IPS-18c (cell line): ENCODE measurements around the gene IL36RN.
"Not testable (repeated sequence)": the region's sequence is repeated elsewhere in the genome, so short reads cannot be mapped to it uniquely, and the experiment has no call there.

Experiments used
- H3K4me3 ChIP-seq: 2 replicates; pipeline ENCODE4 v1.7.0; 2013; ENCODE audit warnings: low read depth, mild to moderate bottlenecking, low read length, moderate library complexity; ENCODE audit not compliant: insufficient read depth
- H3K9me3 ChIP-seq: one replicate; pipeline ENCODE4 v1.6.1; 2013; ENCODE audit warnings: mild to moderate bottlenecking, low read length, moderate library complexity; ENCODE audit not compliant: control insufficient read depth, insufficient read depth

Gene IL36RN

DNA sequence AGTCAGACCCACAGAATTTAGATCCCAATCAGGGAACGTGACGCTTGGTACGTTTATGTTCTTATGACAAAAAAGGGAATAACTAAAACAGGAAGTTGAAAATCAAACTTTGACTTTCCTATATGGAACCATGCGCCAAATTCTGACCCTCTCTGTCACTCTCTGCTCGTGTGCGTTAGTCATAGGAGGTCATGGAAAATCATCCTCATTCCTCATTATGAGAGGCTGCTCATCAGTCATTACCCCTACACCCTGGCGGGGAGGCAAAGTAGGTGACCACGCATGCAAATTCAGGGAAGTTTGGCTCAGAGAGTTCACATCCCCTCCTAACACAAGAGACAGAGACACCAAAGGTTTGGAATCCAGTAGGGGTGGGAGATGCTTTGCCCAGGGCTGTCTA, 24.3 kb downstream of the IL36RN start:
- Histone ChIP-seq H3K4me3 (no peak overlapping the region), H3K9me3 (no peaks in the 10 kb centered on the region)

GRCh38 chr2:113084249-113085000, 25.4 kb downstream of the IL36RN start:
- Histone ChIP-seq H3K4me3 (no peak overlapping the region), H3K9me3 (no peaks in the 10 kb centered on the region)

DNA sequence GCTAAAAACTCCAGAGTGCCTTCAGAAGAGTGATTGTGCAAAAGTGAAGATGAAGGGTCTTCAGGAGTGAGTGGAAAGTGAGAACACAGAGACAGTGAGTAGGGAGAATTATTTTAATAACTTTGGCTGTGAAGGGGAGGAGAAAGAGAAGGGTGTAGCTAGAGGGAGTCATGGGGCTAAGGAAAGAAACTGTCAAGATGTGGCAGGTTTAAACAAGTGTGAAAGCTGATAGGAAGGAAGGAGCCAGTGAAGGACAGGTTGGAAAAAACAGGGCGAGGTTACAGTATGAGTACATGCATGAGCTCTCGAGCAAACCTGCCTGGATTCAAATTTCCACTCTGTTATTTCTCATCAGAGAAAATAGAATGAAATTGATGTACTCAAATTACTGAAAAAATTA, 26.5 kb downstream of the IL36RN start:
- H3K4me3 ChIP-seq = no peak overlapping the region
- no peaks in the 10 kb centered on the region for H3K9me3 ChIP-seq

GRCh38 chr2:113088213-113088992, 29.4 kb downstream of the IL36RN start:
- H3K4me3 ChIP-seq = no peak overlapping the region
- H3K9me3 ChIP-seq = no peaks in the 10 kb centered on the region

DNA sequence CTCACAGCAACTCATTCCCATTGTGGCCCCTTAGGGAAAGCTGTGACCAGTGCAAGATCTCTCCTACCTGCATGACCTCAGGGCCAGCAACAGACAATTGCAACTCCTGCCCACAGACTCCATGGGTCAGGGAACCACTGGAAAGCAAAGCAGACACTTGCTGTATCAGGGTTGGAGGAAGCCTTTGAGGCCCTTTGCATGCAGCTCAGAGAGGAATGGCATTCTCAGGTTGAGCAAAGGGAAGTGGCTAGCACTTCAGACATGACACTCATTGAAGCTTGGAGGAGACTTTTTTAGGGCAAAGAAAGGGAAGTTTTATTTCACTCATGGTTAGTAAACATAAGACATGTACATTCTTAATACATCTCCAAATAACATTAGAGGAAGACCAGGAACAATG, 30.9 kb downstream of the IL36RN start:
- Histone ChIP-seq H3K9me3 (no peaks in the 10 kb centered on the region), H3K4me3 (no peak overlapping the region)

DNA sequence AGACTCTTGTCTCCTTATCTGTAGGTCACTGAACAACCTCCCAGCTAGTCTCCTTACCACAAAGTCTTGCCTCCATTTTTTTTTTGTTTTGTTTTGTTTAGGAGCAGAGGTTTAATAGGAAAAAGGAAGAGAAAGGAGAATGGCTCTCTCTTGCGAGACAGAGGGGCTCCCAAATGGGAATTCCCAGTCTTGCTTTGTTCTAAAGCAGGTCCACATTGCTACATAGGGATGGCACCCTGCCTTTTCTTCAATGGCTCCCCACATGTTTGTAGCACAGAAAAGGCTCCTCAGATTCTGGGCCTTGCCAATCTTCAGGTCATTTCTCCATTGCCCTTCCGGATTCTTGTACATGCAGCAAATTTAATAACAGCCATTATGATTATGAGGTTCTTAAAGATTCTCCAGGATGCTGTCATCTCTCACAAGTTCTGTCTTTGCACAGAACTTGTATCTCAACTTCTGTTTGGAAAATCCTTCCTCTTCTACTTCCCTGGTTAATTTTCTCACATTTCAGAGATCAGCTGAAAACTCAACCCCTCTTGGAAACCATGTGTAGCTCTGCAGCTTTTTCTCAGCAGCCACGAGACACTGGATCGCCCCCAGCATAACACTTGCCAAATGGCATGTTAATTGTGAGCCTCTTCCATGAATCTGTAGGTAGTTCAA, 32.4 kb downstream of the IL36RN start:
- Histone ChIP-seq H3K9me3 (no peaks in the 10 kb centered on the region), H3K4me3 (no peak overlapping the region)

- no peaks in the 10 kb centered on the region for H3K9me3 ChIP-seq
Measured at GRCh38 chr2:113092864-113093612, 34.0 kb downstream of the IL36RN start.

DNA sequence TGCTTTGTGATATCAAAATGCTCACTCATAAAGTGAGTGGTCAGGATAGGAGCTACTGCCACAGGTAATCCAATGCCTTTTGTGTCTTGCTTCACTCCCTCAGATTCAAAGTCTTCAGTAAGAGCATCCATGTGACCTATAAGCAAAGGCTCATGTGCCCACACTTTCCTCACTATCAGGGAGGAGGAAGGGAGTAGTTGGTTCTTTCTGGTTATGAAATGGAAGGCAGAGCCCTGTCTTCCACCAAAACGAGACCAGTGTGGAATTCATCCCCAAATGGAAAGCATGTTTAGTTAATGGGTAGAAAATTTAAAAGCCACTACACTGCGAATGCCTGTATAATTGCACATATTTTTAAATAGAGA, 34.6 kb downstream of the IL36RN start:
- Histone ChIP-seq H3K9me3 (no peaks in the 10 kb centered on the region), H3K4me3 (no peak overlapping the region)

More at GRCh38 chr2:113092864-113093612, 34.0 kb downstream of the IL36RN start:
- no peak overlapping the region for H3K4me3 ChIP-seq

GRCh38 chr2:113096306-113096705, 37.3 kb downstream of the IL36RN start:
- not testable (repeated sequence) for H3K4me3 ChIP-seq, H3K9me3 ChIP-seq

- H3K9me3 ChIP-seq, H3K4me3 ChIP-seq: not testable (repeated sequence)
Measured at GRCh38 chr2:113096842-113097618, 38.0 kb downstream of the IL36RN start.

- no peaks in the 10 kb centered on the region for H3K9me3 ChIP-seq
- no peak overlapping the region for H3K4me3 ChIP-seq
Measured at GRCh38 chr2:113098041-113098440, 39.0 kb downstream of the IL36RN start.

DNA sequence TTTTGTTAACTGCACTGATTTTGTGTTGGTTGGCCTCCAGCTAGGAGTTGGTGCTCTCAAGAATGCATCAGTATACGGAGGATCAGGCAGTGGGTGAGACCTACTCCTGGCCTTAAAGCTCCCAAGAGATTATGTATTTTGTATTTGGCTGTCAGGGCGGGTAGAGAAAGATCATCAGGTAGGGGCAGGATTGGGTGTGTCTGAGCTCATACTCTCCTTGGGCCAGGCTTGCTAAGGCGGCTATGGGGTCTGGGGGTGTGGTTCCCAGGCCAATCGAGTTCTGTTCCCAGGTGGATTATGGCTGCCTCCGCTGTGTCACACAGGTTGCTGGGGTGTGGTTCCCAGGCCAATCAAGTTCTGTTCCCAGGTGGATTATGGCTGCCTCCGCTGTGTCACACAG, 39.5 kb downstream of the IL36RN start:
- Histone ChIP-seq H3K4me3 (no peak overlapping the region), H3K9me3 (no peaks in the 10 kb centered on the region)

- Histone ChIP-seq H3K4me3 (no peak overlapping the region), H3K9me3 (no peaks in the 10 kb centered on the region)
Measured at GRCh38 chr2:113102133-113102532, 43.1 kb downstream of the IL36RN start.

- no peaks in the 10 kb centered on the region for H3K9me3 ChIP-seq
- no peak overlapping the region for H3K4me3 ChIP-seq
Measured at GRCh38 chr2:113103277-113103676, 44.3 kb downstream of the IL36RN start.

DNA sequence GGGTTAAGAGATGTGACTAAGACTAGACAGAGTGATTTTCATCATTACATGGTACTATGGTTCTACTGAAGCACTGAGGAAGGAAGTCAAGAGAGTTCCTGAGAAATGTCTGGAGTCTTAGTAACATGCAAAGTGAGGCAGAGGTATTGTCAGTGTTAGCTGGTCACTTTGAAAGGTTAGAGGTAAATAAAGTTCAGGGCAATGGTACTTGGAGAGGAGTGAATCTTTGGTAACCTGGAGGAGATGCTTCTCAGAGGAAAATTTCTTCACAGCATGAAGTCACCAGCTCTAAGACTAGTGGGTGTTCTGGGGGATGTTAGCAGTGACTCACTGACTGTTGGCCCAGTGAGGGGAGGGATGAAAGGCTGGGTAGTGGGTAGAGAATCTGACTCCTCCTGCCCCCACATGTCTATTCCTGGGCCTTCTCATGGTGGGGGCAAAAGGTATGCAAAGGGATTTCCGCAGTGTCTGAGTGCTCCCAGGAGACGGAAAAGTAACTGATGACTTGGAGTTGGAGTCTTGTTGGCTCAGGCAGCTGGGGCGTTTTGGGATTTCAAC, 45.1 kb downstream of the IL36RN start:
- no peak overlapping the region for H3K4me3 ChIP-seq

GRCh38 chr2:113105047-113105785, 46.2 kb downstream of the IL36RN start:
- Histone ChIP-seq H3K4me3 (no peak overlapping the region), H3K9me3 (no peaks in the 10 kb centered on the region)

More for the DNA sequence above, 45.1 kb downstream of the IL36RN start:
- no peaks in the 10 kb centered on the region for H3K9me3 ChIP-seq
